HCT116 (cell line): ENCODE measurements around the gene CBX5. TPM values are rescaled to one million over a fixed set of nuclear protein-coding genes. Genes with fewer than 3 reads are reported as not detected.
"Not testable (repeated sequence)": the region's sequence is repeated elsewhere in the genome, so short reads cannot be mapped to it uniquely, and the experiment has no call there.

Source experiments
- ATAC-seq: fragments of 200-7000 bp; cut with Tn5 transposase; 2 replicates; pipeline ENCODE4 v1.9.1; 2020; ENCODE audit warnings: mild to moderate bottlenecking, moderate library complexity
- BruUV-seq: library from RNA; stranded (reverse); fragments of 400-500 nt; replicated peaks from 2 replicates; lab custom pipeline; 2021; lab: Mats Ljungman, UMichigan
- CTCF ChIA-PET: fragments of 300-600 bp; sonication (Branson Sonifier 250); formaldehyde crosslinking; loops from one replicate; lab custom pipeline; 2021; ENCODE audit warnings: antibody characterized with exemption; lab: Charles Lee
- POLR2A ChIA-PET: fragments of 300-600, 350-600 bp; sonication (Branson Sonifier 250); formaldehyde crosslinking; loops from one replicate; lab custom pipeline; 2021; ENCODE audit warnings: antibody characterized with exemption; lab: Charles Lee
- RAD21 ChIA-PET, 2 experiments: fragments of 300-600 bp; sonication (Branson Sonifier 250); formaldehyde crosslinking; loops; one replicate each; lab custom pipeline; 2023; ENCODE audit warnings: low total read pairs in 2 of 2; ENCODE audit not compliant: uncharacterized antibody in 2 of 2, unreplicated experiment in 2 of 2, low non-redundant PET in 1 of 2; lab: Charles Lee
- DNase-seq: peaks from one replicate; pipeline ENCODE4 v3.0.0-alpha.2; 2010; ENCODE audit warnings: low read depth, low spot score
- H2AFZ ChIP-seq: fragments of 200-600 bp; shearing (Covaris generic), sonication (generic); 2 replicates; pipeline ENCODE4 v1.6.1; 2017; ENCODE audit warnings: low read depth, mixed run types, mixed read lengths, antibody characterized with exemption, low read length; ENCODE audit not compliant: poor library complexity, severe bottlenecking
- H3K27ac ChIP-seq: 2 replicates; pipeline ENCODE4 v1.5.1; 2012; ENCODE audit warnings: low read depth, low read length
- H3K27me3 ChIP-seq: fragments of 200-600 bp; sonication (generic); 2 replicates; pipeline ENCODE4 v1.6.1; 2016; ENCODE audit warnings: mixed run types, low read length, mixed read lengths; ENCODE audit not compliant: insufficient read depth
- H3K36me3 ChIP-seq, 2 experiments: fragments of 200-500 bp in 1 of 2; fragments of 200-600 bp in 1 of 2; sonication (Bioruptor generic) in 1 of 2; sonication (generic) in 1 of 2; 2 replicates each; pipeline versions ENCODE4 v1.5.1 to v1.6.1; 2014 to 2016; ENCODE audit warnings: low read length in 2 of 2, inconsistent platforms in 1 of 2, mixed read lengths in 1 of 2, mixed run types in 1 of 2; ENCODE audit not compliant: insufficient read depth in 2 of 2, control insufficient read depth in 1 of 2
- H3K4me1 ChIP-seq, 2 experiments: fragments of 200-600 bp in 1 of 2; sonication (generic) in 1 of 2; 2 replicates each; pipeline versions ENCODE4 v1.5.1 to v1.6.1; 2012 to 2017; ENCODE audit warnings: low read length in 2 of 2, inconsistent platforms in 1 of 2, mild to moderate bottlenecking in 1 of 2, mixed read lengths in 1 of 2, mixed run types in 1 of 2, moderate library complexity in 1 of 2; ENCODE audit not compliant: insufficient read depth in 2 of 2, control insufficient read depth in 1 of 2
- H3K4me2 ChIP-seq: fragments of 200-600 bp; sonication (generic); 2 replicates; pipeline ENCODE4 v1.6.1; 2017; ENCODE audit warnings: mixed run types, low read length, mixed read lengths
- H3K4me3 ChIP-seq, 2 experiments: fragments of 200-600 bp in 1 of 2; sonication (generic) in 1 of 2; replicated peaks in 1 of 2; 2 replicates each; pipeline ENCODE4 v1.5.1; 2011 to 2016; ENCODE audit warnings: low read length in 2 of 2, control low read depth in 1 of 2, low read depth in 1 of 2, mild to moderate bottlenecking in 1 of 2, mixed read lengths in 1 of 2, mixed run types in 1 of 2
- H3K79me2 ChIP-seq: fragments of 200-600 bp; sonication (generic); 2 replicates; pipeline ENCODE4 v1.6.1; 2017; ENCODE audit warnings: mild to moderate bottlenecking, mixed run types, low read length, moderate library complexity, mixed read lengths; ENCODE audit not compliant: insufficient read depth
- H3K9ac ChIP-seq: fragments of 200-600 bp; sonication (generic); 2 replicates; pipeline ENCODE4 v1.6.1; 2016; ENCODE audit warnings: low read length, mixed read lengths
- H3K9me2 ChIP-seq: fragments of 200-600 bp; sonication (generic), shearing (Covaris generic); 2 replicates; pipeline ENCODE4 v1.6.1; 2017; ENCODE audit warnings: mixed run types, mild to moderate bottlenecking, moderate library complexity; ENCODE audit not compliant: insufficient read depth
- H3K9me3 ChIP-seq, 2 experiments: fragments of 200-500 bp in 1 of 2; fragments of 200-600 bp in 1 of 2; sonication (Bioruptor generic) in 1 of 2; sonication (generic) in 1 of 2; 2 replicates each; pipeline ENCODE4 v1.6.1; 2014 to 2017; ENCODE audit warnings: low read length in 2 of 2, mixed read lengths in 2 of 2, inconsistent platforms in 1 of 2, low read depth in 1 of 2, mild to moderate bottlenecking in 1 of 2, mixed run types in 1 of 2, moderate library complexity in 1 of 2; ENCODE audit not compliant: control insufficient read depth in 1 of 2, insufficient read depth in 1 of 2
- H4K20me1 ChIP-seq: fragments of 200-600 bp; sonication (generic), shearing (Covaris generic); 2 replicates; pipeline ENCODE4 v1.6.1; 2017; ENCODE audit warnings: mixed run types, mild to moderate bottlenecking, moderate library complexity; ENCODE audit not compliant: insufficient read depth
- EZH2phosphoT487 ChIP-seq: fragments of 200-600 bp; IDR thresholded peaks from 2 replicates; pipeline ENCODE4 v1.6.1; 2018; ENCODE audit warnings: antibody characterized with exemption, borderline replicate concordance
- POLR2A ChIP-seq: IDR thresholded peaks from 2 replicates; pipeline ENCODE4 v1.7.0; 2011; ENCODE audit warnings: borderline replicate concordance; ENCODE audit not compliant: insufficient read depth, insufficient read length; ENCODE audit errors: extremely low read depth
- RAD21 ChIP-seq: IDR thresholded peaks from 2 replicates; pipeline ENCODE4 v1.6.1; 2012; ENCODE audit warnings: low read depth, mild to moderate bottlenecking
- SRF ChIP-seq: IDR thresholded peaks from 2 replicates; pipeline ENCODE4 v1.6.1; 2012; ENCODE audit warnings: low read depth
- TCF7L2 ChIP-seq: IDR thresholded peaks from 2 replicates; pipeline ENCODE4 v1.7.0; 2011; ENCODE audit warnings: borderline replicate concordance, inconsistent platforms; ENCODE audit not compliant: insufficient read depth, insufficient read length; ENCODE audit errors: extremely low read depth
- intact Hi-C: fragments of 100-400 bp; cut with micrococcal nuclease; formaldehyde crosslinking; loops from 2 replicates; pipeline ENCODE4 v1.10.0; 2022
- total RNA-seq: library from RNA; stranded (reverse); gene quantifications from one replicate; pipeline ENCODE4 v1.2.1, GENCODE V29; 2021; ENCODE audit not compliant: unreplicated experiment
- TF ChIP-seq, protein P1 (sequence below), 3 experiments: fragments of 200-600 bp in 1 of 3; sonication (generic) in 1 of 3; IDR thresholded peaks in 2 of 3; conservative IDR thresholded peaks in 1 of 3; 2 replicates each; pipeline ENCODE4 v1.5.1; 2012 to 2017; ENCODE audit warnings: low read depth in 2 of 3, low read length in 2 of 3, antibody characterized with exemption in 1 of 3, borderline replicate concordance in 1 of 3, control low read depth in 1 of 3, mild to moderate bottlenecking in 1 of 3, mixed read lengths in 1 of 3, mixed run types in 1 of 3, moderate library complexity in 1 of 3; ENCODE audit not compliant: insufficient read depth in 1 of 3

Gene CBX5
- total RNA-seq, 1 experiment from 2014 or later, result 72.3 TPM

DNA sequence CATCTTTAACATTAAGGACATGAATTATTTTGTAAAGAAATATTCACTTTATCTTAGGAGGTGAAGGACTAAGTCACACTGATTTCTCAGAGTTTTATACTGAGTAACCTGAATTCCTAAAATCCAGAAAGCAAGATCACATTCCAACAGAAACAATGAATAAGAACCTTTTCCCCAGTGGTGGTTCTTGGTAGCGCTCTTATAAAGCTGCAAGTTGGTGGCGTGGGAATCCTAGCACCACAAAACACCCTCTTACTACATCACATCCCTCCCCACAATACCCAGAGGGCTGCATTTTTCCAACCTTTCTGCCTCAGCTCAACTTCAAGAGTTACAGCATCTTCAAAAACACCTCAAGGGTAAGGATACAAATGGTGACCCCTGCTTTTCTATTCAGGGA, 47.1 kb downstream of the CBX5 start:
- Histone ChIP-seq H3K9me2 (no peaks in the 10 kb centered on the region), H3K9me3 (no peaks in the 10 kb centered on the region), H3K79me2 (no peaks in the 10 kb centered on the region), H3K9ac (no peak overlapping the region), H3K27ac (no peak overlapping the region), H3K36me3 (no peaks in the 10 kb centered on the region), H3K4me3 (no peak overlapping the region), H3K4me1 (peaks cover 7 to 22% of the 10 kb centered on the region in 2 experiments; a peak in 3 of 4 replicates), H2AFZ (no peak overlapping the region), H3K27me3 (no peaks in the 10 kb centered on the region), H4K20me1 (no peaks in the 10 kb centered on the region), H3K4me2 (no peak overlapping the region)
- ChIA-PET RAD21 (no interaction called here), POLR2A (no interaction called here), CTCF (interaction anchor here (1.4 kb wide), 1 partner anchor 19 kb away, joined by 5 read pairs; no protein-coding TSS in a partner anchor)
- peak; percentile 56 for ATAC-seq
- no TSS peak for BruUV-seq
- no peak for TF ChIP-seq TCF7L2
- TF ChIP-seq, protein P1, sequence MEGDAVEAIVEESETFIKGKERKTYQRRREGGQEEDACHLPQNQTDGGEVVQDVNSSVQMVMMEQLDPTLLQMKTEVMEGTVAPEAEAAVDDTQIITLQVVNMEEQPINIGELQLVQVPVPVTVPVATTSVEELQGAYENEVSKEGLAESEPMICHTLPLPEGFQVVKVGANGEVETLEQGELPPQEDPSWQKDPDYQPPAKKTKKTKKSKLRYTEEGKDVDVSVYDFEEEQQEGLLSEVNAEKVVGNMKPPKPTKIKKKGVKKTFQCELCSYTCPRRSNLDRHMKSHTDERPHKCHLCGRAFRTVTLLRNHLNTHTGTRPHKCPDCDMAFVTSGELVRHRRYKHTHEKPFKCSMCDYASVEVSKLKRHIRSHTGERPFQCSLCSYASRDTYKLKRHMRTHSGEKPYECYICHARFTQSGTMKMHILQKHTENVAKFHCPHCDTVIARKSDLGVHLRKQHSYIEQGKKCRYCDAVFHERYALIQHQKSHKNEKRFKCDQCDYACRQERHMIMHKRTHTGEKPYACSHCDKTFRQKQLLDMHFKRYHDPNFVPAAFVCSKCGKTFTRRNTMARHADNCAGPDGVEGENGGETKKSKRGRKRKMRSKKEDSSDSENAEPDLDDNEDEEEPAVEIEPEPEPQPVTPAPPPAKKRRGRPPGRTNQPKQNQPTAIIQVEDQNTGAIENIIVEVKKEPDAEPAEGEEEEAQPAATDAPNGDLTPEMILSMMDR (IDR thresholded peaks at IDR 0.05 in 2 of 3, conservative IDR thresholded peaks at IDR 0.05 in 1 of 3; ENCODE audit: borderline replicate concordance in 1 of 3, insufficient read depth in 1 of 3, low read depth in 2 of 3, low read length in 2 of 3), result peak in 2 of 3 experiments; percentile 32 to 43; a peak in 4 of 6 replicates
- TF ChIP-seq EZH2phosphoT487, result no peak
- no peak for TF ChIP-seq RAD21
- no peak for TF ChIP-seq POLR2A
- no peak for TF ChIP-seq SRF
- intact Hi-C loops, result no loop called here
- no peak for DNase-seq

DNA sequence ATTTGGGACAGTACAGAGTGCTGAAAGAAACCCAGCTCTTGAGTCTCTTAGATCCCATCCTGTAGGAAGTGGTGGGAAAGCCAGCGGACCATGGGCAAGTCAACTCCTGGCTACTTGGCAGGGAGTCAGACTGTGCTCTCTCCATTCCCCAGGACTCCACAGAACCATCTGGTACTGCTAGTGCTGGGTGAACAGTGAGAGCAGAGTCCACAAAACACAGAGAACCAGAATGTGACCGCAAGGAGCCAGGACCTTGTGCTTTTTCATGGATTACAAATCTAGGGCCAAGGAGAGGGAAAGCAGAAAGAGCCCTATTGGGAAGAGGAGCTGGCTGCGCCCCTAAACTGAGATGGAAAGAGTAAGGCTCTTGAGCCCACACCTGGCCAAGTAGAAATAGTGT, 48.7 kb downstream of the CBX5 start:
- peaks cover 7 to 27% of the 10 kb centered on the region in 2 experiments; a peak in 3 of 4 replicates for H3K4me1 ChIP-seq
- H3K36me3 ChIP-seq, ATAC-seq, H3K79me2 ChIP-seq, RAD21 ChIA-PET, H3K27me3 ChIP-seq, H2AFZ ChIP-seq, BruUV-seq, H3K4me3 ChIP-seq, H3K9me2 ChIP-seq, H3K9me3 ChIP-seq, DNase-seq, H3K9ac ChIP-seq, H3K27ac ChIP-seq, H4K20me1 ChIP-seq, H3K4me2 ChIP-seq, intact Hi-C loops: not testable (repeated sequence)
- ChIA-PET POLR2A (interaction anchor here (0.9 to 1.0 kb wide), 2 partner anchors 20 to 49 kb away, joined by 4 read pairs; partner anchors contain the start of genes CBX5 and HNRNPA1), CTCF (interaction anchor here (0.6 kb wide), 1 partner anchor 16 kb away, joined by 3 read pairs; no protein-coding TSS in a partner anchor)
